Endothelial cell of umbilical vein (primary cell): ENCODE measurements around the gene LTA4H. TPM values are rescaled to one million over a fixed set of nuclear protein-coding genes. Genes with fewer than 3 reads are reported as not detected.

Experiments
- BruUV-seq: library from RNA; stranded (reverse); fragments of 400-500 nt; replicated peaks from 2 replicates; lab custom pipeline; 2021; lab: Mats Ljungman, UMichigan
- CTCF ChIA-PET: fragments of 300-600, 350-600 bp; sonication (Branson Sonifier 250); formaldehyde crosslinking; loops from one replicate; lab custom pipeline; 2021; ENCODE audit warnings: antibody characterized with exemption, inconsistent platforms; lab: Charles Lee
- POLR2A ChIA-PET: fragments of 300-600, 350-600 bp; sonication (Branson Sonifier 250); formaldehyde crosslinking; loops from one replicate; lab custom pipeline; 2021; ENCODE audit warnings: antibody characterized with exemption, inconsistent platforms; lab: Charles Lee
- DNase-seq: peaks from one replicate; pipeline ENCODE4 v3.0.0-alpha.2; 2011; ENCODE audit warnings: low read depth, low spot score
- FAIRE-seq: peaks from 2 replicates; lab custom pipeline; 2011; peaks lifted over from hg19 to GRCh38; lab: Jason Lieb, UNC
- H2AFZ ChIP-seq: 2 replicates; pipeline ENCODE4 v1.6.0; 2012; ENCODE audit warnings: low read depth, low read length, control low read depth, inconsistent platforms
- H3K27ac ChIP-seq: 2 replicates; pipeline ENCODE4 v1.5.1; 2011; ENCODE audit warnings: low read depth, mild to moderate bottlenecking, control low read depth, low read length, moderate library complexity; ENCODE audit not compliant: insufficient read depth
- H3K27me3 ChIP-seq, 2 experiments: 2 replicates each; pipeline versions ENCODE4 v1.6.0 to v1.6.1; 2011; ENCODE audit warnings: low read length in 2 of 2, mixed read lengths in 1 of 2; ENCODE audit not compliant: control insufficient read depth in 2 of 2, insufficient read depth in 2 of 2
- H3K36me3 ChIP-seq, 2 experiments: 2 replicates in 1 of 2; 3 replicates in 1 of 2; pipeline ENCODE4 v1.5.1; 2011; ENCODE audit warnings: low read length in 2 of 2, mild to moderate bottlenecking in 1 of 2, moderate library complexity in 1 of 2; ENCODE audit not compliant: control insufficient read depth in 2 of 2, insufficient read depth in 2 of 2; ENCODE audit errors: extremely low read depth in 1 of 2
- H3K4me1 ChIP-seq: 3 replicates; pipeline ENCODE4 v1.5.1; 2011; ENCODE audit warnings: mild to moderate bottlenecking, low read length; ENCODE audit not compliant: control insufficient read depth, insufficient read depth; ENCODE audit errors: extremely low read depth
- H3K4me2 ChIP-seq: 2 replicates; pipeline ENCODE4 v1.6.1; 2011; ENCODE audit warnings: low read length, control low read depth, mixed read lengths; ENCODE audit not compliant: insufficient read depth
- H3K4me3 ChIP-seq, 3 experiments: fragments of 200-600 bp in 1 of 3; sonication (generic), shearing (Covaris generic) in 1 of 3; replicated peaks in 1 of 3; 2 replicates each; pipeline ENCODE4 v1.5.1; 2011 to 2016; ENCODE audit warnings: control low read depth in 3 of 3, low read length in 3 of 3, mild to moderate bottlenecking in 2 of 3, inconsistent platforms in 1 of 3, low read depth in 1 of 3, moderate library complexity in 1 of 3; ENCODE audit not compliant: insufficient read depth in 1 of 3
- H3K79me2 ChIP-seq: 2 replicates; pipeline ENCODE4 v1.6.0; 2012; ENCODE audit warnings: low read length, inconsistent platforms; ENCODE audit not compliant: control insufficient read depth, insufficient read depth
- H3K9ac ChIP-seq: replicated peaks from 2 replicates; pipeline ENCODE3; 2011; ENCODE audit warnings: low read length, control low read depth; ENCODE audit not compliant: insufficient read depth; ENCODE audit errors: extremely low read depth
- H3K9me1 ChIP-seq: replicated peaks from 3 replicates; pipeline ENCODE4 v1.6.0; 2011; ENCODE audit warnings: mild to moderate bottlenecking, low read length; ENCODE audit not compliant: control insufficient read depth, insufficient read depth; ENCODE audit errors: extremely low read depth
- H3K9me3 ChIP-seq: replicated peaks from 2 replicates; pipeline ENCODE4 v1.5.1; 2012; ENCODE audit warnings: low read length, inconsistent platforms; ENCODE audit not compliant: control insufficient read depth, insufficient read depth
- H4K20me1 ChIP-seq: replicated peaks from 2 replicates; pipeline ENCODE3; 2011; ENCODE audit warnings: mild to moderate bottlenecking, low read length; ENCODE audit not compliant: control insufficient read depth, insufficient read depth; ENCODE audit errors: extremely low read depth
- EZH2 ChIP-seq: IDR thresholded peaks from 2 replicates; pipeline ENCODE4 v1.6.1; 2012; ENCODE audit warnings: borderline replicate concordance, low read depth, mild to moderate bottlenecking, moderate library complexity, low read length, inconsistent platforms; ENCODE audit not compliant: severe bottlenecking
- FOS ChIP-seq: IDR thresholded peaks from 2 replicates; pipeline ENCODE4 v1.6.1; 2011; ENCODE audit warnings: mild to moderate bottlenecking, low read length, moderate library complexity, borderline replicate concordance; ENCODE audit not compliant: insufficient read depth
- GATA2 ChIP-seq: IDR thresholded peaks from 2 replicates; pipeline ENCODE4 v1.7.0; 2011; ENCODE audit warnings: low read depth, mild to moderate bottlenecking, moderate library complexity, mixed read lengths, low read length; ENCODE audit not compliant: insufficient read length, insufficient read depth
- JUN ChIP-seq: IDR thresholded peaks from 2 replicates; pipeline ENCODE4 v1.6.1; 2011; ENCODE audit warnings: borderline replicate concordance, low read depth; ENCODE audit not compliant: insufficient read length, insufficient read depth
- MYC ChIP-seq: IDR thresholded peaks from one replicate; pipeline ENCODE4 v1.6.1; 2011; ENCODE audit warnings: mild to moderate bottlenecking, low read depth, low read length
- POLR2A ChIP-seq: IDR thresholded peaks from 2 replicates; pipeline ENCODE4 v1.6.1; 2012; ENCODE audit warnings: low read depth, mild to moderate bottlenecking, control low read depth, low read length
- POLR2AphosphoS5 ChIP-seq: IDR thresholded peaks from 2 replicates; pipeline ENCODE4 v1.6.1; 2012; ENCODE audit warnings: low read depth, mild to moderate bottlenecking, control low read depth, low read length, moderate library complexity; ENCODE audit not compliant: insufficient read depth
- dilution Hi-C: fragments of 300-500 bp; cut with MboI; formaldehyde crosslinking; loops from one replicate; pipeline ENCODE4 v1.15.0; 2019; ENCODE audit warnings: low sequenced_read_pairs; ENCODE audit not compliant: extremely low pct_ligation_motif_present
- intact Hi-C: fragments of 100-400 bp; cut with micrococcal nuclease; formaldehyde crosslinking; loops from one replicate; pipeline ENCODE4 v1.10.0; 2022
- polyA plus RNA-seq, 4 experiments: library from polyadenylated mRNA; depleted of rRNA in 3 of 4; stranded (reverse) in 3 of 4; unstranded in 1 of 4; fragments of >200 nt; gene quantifications; 2 replicates each; pipeline versions ENCODE4 v1.2.1 to v1.2.3, GENCODE V29; 2011 to 2012; ENCODE audit warnings: missing spikeins in 1 of 4
- total RNA-seq: library from RNA; stranded (reverse); gene quantifications from 2 replicates; pipeline ENCODE4 v1.2.3, GENCODE V29; 2021
- TF ChIP-seq, protein P1 (sequence below): IDR thresholded peaks from 2 replicates; pipeline ENCODE4 v1.6.1; 2011; ENCODE audit not compliant: insufficient read depth, insufficient read length

LTA4H gene
- total and polyA plus RNA-seq, 2 donors (not counting 3 experiments of a cell fraction or from before 2014, with no cell fraction given): 77.1 to 85.2 TPM

DNA sequence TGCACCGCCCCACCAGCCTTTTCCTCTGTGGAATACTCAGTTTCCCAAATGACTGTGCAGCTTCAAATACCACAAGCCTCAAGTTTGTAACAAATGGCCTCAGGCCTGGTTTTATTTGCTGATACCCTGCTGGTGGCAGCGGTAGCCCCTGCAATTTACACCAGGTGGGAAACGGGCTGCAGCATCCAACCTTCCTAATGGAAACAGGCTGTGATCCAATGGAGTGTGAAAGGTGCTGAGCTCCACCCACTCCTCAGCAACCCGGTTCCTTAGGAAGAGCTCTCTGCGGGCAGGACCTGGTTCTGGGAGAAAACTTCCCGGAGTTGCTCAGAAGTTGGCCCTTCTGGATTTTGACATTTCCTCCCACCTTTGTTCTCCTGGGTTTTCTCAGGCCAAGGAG is 41.7 kb upstream of the LTA4H start:
- TF ChIP-seq FOS: no peak
- no peak for FAIRE-seq
- Histone ChIP-seq H3K9me1 (no peaks in the 10 kb centered on the region), H2AFZ (no peak overlapping the region), H3K9ac (no peak overlapping the region), H3K27ac (no peak overlapping the region), H3K4me3 (no peak overlapping the region), H3K9me3 (no peaks in the 10 kb centered on the region), H3K4me2 (no peak overlapping the region), H3K27me3 (no peaks in the 10 kb centered on the region), H3K4me1 (peaks cover 17% of the 10 kb centered on the region), H4K20me1 (no peaks in the 10 kb centered on the region), H3K36me3 (no peaks in the 10 kb centered on the region), H3K79me2 (no peaks in the 10 kb centered on the region)
- BruUV-seq: no TSS peak
- intact Hi-C loops: no loop called here
- no peak for DNase-seq
- dilution Hi-C loops: no loop called here
- CTCF ChIA-PET: interaction anchor here (1.4 kb wide), 1 partner anchor 139 kb away, joined by 4 read pairs; no protein-coding TSS in a partner anchor
- POLR2A ChIA-PET: no interaction called here

GRCh38 chr12:96075560-96075959 is 40.2 kb upstream of the LTA4H start:
- Histone ChIP-seq H3K36me3 (no peaks in the 10 kb centered on the region), H2AFZ (no peak overlapping the region), H4K20me1 (no peaks in the 10 kb centered on the region), H3K4me3 (no peak overlapping the region), H3K27me3 (no peaks in the 10 kb centered on the region), H3K27ac (no peak overlapping the region), H3K9ac (no peak overlapping the region), H3K9me3 (no peaks in the 10 kb centered on the region), H3K9me1 (no peaks in the 10 kb centered on the region), H3K4me1 (peaks cover 17% of the 10 kb centered on the region), H3K4me2 (no peak overlapping the region), H3K79me2 (no peaks in the 10 kb centered on the region)
- intact Hi-C loops: no loop called here
- DNase-seq (no peak), FAIRE-seq (no peak)
- CTCF ChIA-PET: interaction anchor here (1.4 kb wide), 1 partner anchor 133 kb away, joined by 3 read pairs; no protein-coding TSS in a partner anchor
- no TSS peak for BruUV-seq
- dilution Hi-C loops: no loop called here
- TF ChIP-seq POLR2AphosphoS5: no peak
- no peak for TF ChIP-seq JUN
- no peak for TF ChIP-seq FOS
- no peak for TF ChIP-seq MYC
- TF ChIP-seq, protein P1, sequence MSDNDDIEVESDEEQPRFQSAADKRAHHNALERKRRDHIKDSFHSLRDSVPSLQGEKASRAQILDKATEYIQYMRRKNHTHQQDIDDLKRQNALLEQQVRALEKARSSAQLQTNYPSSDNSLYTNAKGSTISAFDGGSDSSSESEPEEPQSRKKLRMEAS: no peak
- TF ChIP-seq EZH2: no peak
- TF ChIP-seq GATA2: no peak
- no peak for TF ChIP-seq POLR2A
- POLR2A ChIA-PET: no interaction called here
